Neural cell (in vitro differentiated cells): Measurements from ENCODE around the gene RNASE9.

Experiments used
- CTCF ChIP-seq: fragments of 450-650 bp; IDR thresholded peaks from 2 replicates; pipeline ENCODE4 v1.5.1; 2014; ENCODE audit warnings: antibody characterized with exemption, mild to moderate bottlenecking, moderate library complexity; ENCODE audit not compliant: poor library complexity, severe bottlenecking
- EP300 ChIP-seq: fragments of 450-650 bp; conservative IDR thresholded peaks from 2 replicates; pipeline ENCODE4 v1.6.1; 2014; ENCODE audit warnings: antibody characterized with exemption, mild to moderate bottlenecking, moderate library complexity; ENCODE audit not compliant: poor library complexity, severe bottlenecking
- EZH2 ChIP-seq: fragments of 200-600, 300-800 bp; shearing (Covaris generic), sonication (generic); IDR thresholded peaks from 2 replicates; pipeline ENCODE4 v1.6.1; 2014; ENCODE audit warnings: antibody characterized with exemption, low read length, borderline replicate concordance, mild to moderate bottlenecking; ENCODE audit not compliant: insufficient read depth, poor library complexity, severe bottlenecking
- POLR2AphosphoS5 ChIP-seq: IDR thresholded peaks from 2 replicates; pipeline ENCODE4 v1.6.1; 2012
- RAD21 ChIP-seq: fragments of 450-650 bp; conservative IDR thresholded peaks from 2 replicates; pipeline ENCODE4 v1.6.1; 2014; ENCODE audit warnings: antibody characterized with exemption, mild to moderate bottlenecking, moderate library complexity
- REST ChIP-seq: IDR thresholded peaks from 2 replicates; pipeline ENCODE4 v1.6.1; 2012; ENCODE audit warnings: borderline replicate concordance
- SMC3 ChIP-seq: fragments of 450-650 bp; conservative IDR thresholded peaks from 2 replicates; pipeline ENCODE4 v1.6.1; 2014; ENCODE audit warnings: antibody characterized with exemption, mild to moderate bottlenecking, moderate library complexity; ENCODE audit not compliant: poor library complexity
- TAF1 ChIP-seq: IDR thresholded peaks from 2 replicates; pipeline ENCODE4 v1.6.1; 2012; ENCODE audit warnings: low read depth

DNA sequence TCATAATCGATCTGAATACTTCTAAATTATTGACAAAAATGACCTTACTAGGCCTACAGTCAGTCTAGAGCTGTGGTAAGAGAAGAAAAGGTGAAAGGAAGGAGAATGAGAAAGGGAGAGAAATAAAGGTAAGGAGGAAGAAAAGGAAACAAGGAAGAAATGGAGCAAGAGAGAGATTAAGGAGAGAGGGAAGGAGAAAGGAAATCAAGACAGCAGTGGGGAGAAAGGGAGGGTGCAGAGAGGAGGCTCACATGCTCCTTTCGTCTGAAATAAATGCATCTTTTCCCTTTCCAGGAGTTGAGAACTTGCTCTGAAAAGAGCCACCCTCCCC is 3.7 kb downstream of the RNASE9 start:
- TF ChIP-seq RAD21 (no peak), POLR2AphosphoS5 (no peak), EP300 (no peak), CTCF (no peak), TAF1 (no peak), EZH2 (no peak), REST (no peak), SMC3 (no peak)
